GM19324 (cell line): Measurements from ENCODE around the gene CCDC187.

Source experiments
- ATAC-seq: cut with Tn5 transposase; IDR thresholded peaks from one replicate; pipeline ENCODE4 v1.9.1; 2021; ENCODE audit warnings: mild to moderate bottlenecking, moderate library complexity; ENCODE audit not compliant: unreplicated experiment, low FRiP score

The CCDC187 gene

DNA sequence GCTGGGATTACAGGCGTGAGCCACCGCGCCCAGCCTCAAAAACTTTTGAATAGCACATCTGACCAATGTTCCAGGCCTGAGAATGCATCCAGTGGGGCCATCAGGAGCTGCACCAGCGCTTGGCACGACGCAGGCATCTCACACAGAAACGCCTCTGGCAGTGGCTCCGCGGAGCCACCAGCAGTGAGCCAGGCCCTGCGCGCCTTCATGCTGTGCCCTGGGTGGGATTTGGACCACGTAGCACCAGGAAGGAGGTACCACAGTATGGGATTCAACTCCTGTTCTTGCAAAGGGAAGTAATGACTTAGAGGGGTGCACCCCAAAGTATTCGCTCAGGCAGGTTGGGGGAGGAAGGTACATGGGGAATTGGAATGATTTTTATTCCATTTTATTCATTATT, 3.0 kb downstream of the CCDC187 start:
- ATAC-seq: no peak

DNA sequence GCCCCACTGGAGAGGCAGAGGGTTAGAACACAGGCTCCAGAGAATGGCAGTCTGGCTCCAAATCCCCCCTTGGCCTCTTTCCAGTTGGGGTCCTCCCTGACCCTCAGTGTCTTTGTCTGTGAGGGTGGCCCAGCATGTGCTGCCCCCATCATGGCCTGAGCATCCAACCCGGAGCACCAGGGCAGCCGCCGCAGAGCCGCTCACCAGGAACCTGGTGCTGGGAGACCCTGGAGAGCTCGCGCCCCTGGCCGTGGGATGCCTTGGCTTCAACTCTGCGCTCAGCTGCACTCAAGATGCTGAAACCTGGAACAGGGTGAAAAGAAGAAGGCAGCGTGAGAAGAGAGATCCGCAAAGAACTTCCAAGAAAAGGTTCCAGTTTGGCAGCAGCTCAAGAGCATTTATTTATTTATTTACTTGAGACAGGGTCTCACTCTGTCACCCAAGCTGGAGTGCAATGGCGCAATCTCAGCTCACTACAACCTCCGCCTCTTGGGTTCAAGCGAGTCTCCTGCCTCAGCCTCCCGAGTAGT, 3.8 kb downstream of the CCDC187 start:
- no peak for ATAC-seq

GRCh38 chr9:136299541-136299940, 4.4 kb downstream of the CCDC187 start:
- ATAC-seq: no peak

DNA sequence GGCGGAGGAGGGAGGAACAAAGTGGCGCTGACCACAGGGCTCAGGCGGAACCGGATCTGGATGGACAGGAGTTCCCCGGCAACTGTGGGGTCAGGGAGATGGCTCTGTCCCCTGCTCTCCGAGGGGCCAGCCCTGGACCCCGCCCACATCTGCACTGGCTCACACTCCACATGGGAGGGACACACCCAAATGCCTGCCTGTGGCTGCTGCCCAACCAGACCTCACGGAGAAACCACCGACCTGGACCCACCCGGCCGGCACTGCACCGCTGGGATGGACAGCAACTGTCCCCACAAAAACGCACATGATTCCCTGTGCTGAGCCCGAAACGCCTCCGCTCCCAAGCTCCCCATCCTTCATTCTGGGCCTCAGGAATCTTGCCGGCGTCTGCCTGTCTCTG, 4.8 kb downstream of the CCDC187 start:
- ATAC-seq: no peak

DNA sequence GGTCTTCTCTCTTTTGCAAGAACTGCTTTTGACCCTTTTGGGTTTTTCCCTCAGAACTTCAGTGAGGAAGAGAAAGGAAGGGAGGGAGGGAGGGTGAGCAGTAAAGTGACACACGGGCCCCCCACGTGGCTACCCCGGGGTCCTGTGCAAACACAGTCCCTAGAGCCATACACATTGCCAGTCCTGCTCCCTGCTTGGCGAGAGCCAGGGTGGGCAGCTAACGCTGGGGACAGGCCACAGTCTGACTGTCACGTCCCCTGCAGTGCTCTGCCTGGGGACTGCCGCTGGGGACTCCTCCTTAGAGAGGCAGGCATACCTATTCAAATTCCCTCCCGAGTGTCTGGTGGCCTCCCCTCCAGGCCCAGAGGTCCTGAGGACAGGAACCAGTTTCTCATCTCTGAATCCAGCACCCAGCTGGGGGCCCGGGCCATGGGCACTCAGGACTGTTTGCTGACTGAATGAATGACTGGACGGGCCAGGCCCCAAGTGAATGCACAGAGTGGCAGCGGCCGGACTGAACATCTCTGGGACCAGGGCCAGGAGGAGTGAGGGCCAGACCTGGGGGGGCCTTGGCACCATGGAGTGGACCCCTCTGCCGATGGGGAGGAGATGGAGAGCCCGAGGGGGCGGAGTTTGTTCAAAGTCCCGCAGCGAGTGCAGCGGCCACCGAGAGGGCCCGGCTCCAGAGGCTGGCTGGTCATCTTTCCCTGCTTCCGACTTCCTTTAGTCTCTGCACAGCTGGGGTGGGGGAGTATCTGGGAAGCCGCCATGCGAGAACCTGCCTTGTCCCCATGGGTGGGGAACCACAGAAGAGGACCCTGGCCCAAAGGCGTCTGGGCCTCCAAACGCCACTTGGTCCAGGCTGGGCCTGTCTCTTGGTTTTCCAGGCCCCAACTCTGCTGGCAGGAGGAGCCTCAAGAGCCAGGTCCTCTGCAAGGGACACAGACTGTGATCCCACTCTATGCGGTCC, 5.8 kb downstream of the CCDC187 start:
- no peak for ATAC-seq

- no peak for ATAC-seq
Observed at GRCh38 chr9:136297016-136297691, 6.7 kb downstream of the CCDC187 start.

- no peak for ATAC-seq
Observed at GRCh38 chr9:136296434-136297015, 7.4 kb downstream of the CCDC187 start.

DNA sequence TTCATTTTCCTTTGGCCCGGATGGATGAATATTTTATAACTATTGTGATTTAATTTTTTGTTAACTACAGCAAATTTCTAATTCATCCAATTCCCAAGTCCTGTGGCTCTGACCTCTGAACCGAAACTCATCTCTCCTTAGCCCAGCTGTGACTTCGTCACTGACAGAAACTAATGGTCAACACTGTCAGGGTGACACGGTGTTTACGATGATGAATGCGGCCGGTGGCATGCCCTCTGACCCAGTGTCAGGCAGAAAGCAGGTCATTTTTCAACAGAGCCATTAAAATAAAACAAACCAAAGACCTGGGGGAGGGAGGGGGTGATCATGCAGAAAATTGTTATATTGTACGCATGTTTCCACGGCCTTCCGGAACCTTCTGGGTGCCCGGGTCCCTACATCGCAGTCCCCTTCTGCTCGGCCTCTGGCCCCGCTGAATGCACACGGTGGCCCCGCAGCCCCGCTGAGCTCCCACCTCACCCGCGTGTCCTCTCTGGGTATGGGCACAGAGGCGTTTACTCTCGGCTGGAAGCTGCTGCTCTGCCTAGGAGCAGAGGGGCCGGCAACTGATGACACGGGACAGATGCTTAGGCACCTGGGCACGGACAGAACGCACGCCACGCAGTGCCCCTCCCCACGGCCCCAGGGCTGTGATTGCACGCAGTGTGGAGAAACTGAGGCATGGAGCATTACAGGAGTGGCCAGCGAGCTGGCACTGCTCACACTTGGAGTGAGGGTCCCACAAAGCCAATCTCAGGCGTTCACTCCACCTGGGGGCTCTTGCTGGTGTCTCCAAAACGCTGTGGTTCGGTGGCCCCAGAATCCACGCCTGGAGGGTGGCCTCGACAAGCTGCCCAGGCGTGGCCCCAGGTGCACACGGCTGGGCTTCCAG, 8.1 kb downstream of the CCDC187 start:
- ATAC-seq: no peak

- ATAC-seq: no peak
Observed at GRCh38 chr9:136295055-136295454, 8.8 kb downstream of the CCDC187 start.

DNA sequence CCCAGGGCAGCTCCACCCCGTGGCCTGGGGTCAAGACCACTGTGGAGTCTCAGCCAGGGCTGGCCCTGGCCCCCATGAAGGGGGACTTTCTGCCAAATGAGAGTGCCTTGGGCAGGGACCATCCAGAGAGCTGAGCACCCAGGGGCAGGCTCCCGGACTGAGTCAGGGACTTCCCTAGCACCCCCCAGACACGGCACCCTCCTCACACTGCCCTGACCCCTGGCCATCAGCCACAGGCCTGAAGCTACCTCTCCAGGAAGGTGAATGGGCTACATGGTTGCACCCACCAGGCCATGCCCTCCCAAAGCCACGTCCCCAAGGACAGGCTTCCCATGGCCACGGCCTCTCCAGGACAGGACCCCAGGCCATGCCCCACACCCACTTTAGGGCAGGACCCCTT, 9.5 kb downstream of the CCDC187 start:
- no peak for ATAC-seq

GRCh38 chr9:136293476-136294077, 10.3 kb downstream of the CCDC187 start:
- no peak for ATAC-seq

DNA sequence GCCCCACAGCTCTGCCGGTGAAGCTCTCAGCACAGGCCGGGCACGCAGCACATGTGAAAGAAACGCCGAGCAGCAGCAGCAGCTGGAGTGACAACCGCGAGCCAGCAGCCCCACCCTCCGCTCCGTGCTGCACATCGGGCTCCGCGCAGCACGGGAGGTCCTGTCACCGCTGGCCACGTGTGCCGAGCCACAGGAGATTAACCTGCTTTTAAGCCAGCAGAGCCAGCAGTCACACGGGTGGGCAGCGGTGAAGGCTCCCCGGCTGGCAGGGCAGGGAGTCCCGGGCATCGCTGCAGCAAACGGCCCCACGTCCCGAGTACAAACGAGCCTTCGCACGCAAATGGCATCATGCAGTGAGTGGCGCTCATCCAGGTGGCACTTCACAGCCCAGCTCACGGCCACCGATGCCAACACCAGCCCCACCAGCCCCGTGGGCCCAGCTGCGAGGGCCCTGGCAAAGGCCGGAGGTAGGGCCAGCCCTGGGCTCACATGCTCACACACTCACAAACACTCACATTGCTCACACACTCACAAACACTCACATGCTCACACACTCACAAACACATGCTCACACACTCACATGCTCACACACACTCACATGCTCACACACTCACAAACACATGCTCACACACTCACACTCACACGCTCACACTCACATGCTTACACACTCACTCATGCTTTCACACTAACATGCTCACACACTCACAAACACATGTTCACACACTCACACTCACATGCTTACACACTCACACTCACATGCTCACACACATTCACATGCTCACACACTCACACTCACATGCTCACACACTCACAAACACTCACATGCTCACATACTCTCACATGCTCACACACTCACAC, 11.1 kb downstream of the CCDC187 start:
- no peak for ATAC-seq

- ATAC-seq: no peak
Observed at GRCh38 chr9:136292026-136292538, 11.8 kb downstream of the CCDC187 start.

GRCh38 chr9:136291306-136292025, 12.4 kb downstream of the CCDC187 start:
- ATAC-seq: no peak

GRCh38 chr9:136290508-136291000, 13.3 kb downstream of the CCDC187 start:
- no peak for ATAC-seq

DNA sequence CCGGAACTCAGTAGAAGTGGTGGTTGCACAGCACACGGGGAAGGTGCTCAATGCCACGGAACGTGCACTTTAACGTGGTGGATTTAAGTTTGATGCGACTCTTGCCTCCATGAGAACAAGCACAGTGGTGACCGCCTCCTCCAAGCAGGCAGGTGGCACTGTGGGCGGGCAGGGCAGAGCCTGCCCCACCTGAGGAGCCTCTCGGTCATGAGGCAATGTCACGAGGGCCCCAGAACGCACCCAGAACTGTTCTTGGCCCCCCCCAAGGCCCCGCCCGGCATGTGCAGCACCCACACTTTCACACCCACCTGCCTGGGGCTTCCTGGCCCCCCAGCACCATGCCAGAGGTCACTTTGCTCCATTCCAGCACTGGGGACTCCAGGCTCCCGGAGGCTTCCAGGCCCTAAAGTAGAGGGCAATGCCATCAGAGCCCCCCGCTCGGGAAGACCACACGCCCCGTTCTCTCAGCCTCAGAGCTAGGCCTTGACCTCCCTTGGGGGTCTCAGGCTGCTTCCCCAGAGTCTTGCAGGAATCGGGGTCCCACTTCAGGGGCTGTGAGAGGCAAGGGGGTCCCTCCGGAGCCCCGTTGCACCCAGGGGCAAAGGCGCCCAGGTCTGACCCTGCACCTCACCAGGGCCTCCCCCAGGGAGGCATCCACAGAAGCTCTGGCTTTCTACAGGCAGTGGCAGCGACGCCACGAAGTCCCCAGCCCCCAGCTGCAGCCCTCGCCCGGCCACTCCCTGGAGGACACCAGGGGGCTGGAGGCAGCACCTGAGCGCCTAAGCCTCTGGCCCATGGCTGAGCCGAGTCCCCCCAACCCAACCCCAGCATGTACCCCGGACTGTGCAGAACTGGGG, 14.0 kb downstream of the CCDC187 start:
- no peak for ATAC-seq
